Testis (tissue), 3 donors: ENCODE results near the gene FOXD2. TPM values are rescaled to one million over a fixed set of nuclear protein-coding genes. Genes with fewer than 3 reads are reported as not detected.

ENCODE experiments used
- DNase-seq: peaks from one replicate; pipeline ENCODE4 v3.0.0-alpha.2; 2019
- H3K27ac ChIP-seq, 2 donors: fragments of 200-600 bp; sonication (generic); one replicate each; pipeline ENCODE4 v1.5.1; 2019
- H3K27me3 ChIP-seq: fragments of 200-600 bp; sonication (generic); one replicate; pipeline ENCODE4 v1.5.1; 2019
- H3K36me3 ChIP-seq: fragments of 200-600 bp; sonication (generic); one replicate; pipeline ENCODE4 v1.5.1; 2017; ENCODE audit warnings: low read depth; ENCODE audit errors: missing control alignments
- H3K4me1 ChIP-seq: fragments of 200-600 bp; sonication (generic); one replicate; pipeline ENCODE4 v1.5.1; 2019
- H3K4me3 ChIP-seq, 2 donors: fragments of 200-600 bp; sonication (generic); one replicate each; pipeline ENCODE4 v1.5.1; 2017 to 2019
- H3K9me3 ChIP-seq: fragments of 200-600 bp; sonication (generic); one replicate; pipeline ENCODE4 v1.5.1; 2017
- CTCF ChIP-seq, 3 experiments: fragments of 450-650 bp in 2 of 3; fragments of 200-600 bp in 1 of 3; sonication (generic) in 1 of 3; IDR thresholded peaks; one replicate each; pipeline ENCODE4 v1.5.1; 2016 to 2019; ENCODE audit warnings: antibody characterized with exemption in 3 of 3, mild to moderate bottlenecking in 2 of 3, moderate library complexity in 1 of 3
- POLR2A ChIP-seq: fragments of 450-650 bp; IDR thresholded peaks from one replicate; pipeline ENCODE4 v1.6.1; 2017; ENCODE audit warnings: antibody characterized with exemption, mild to moderate bottlenecking, moderate library complexity
- WGBS, 2 donors: methylation state at CpG; one replicate each; pipeline ENCODE4 v1.1.5; 2018; 5-methylcytosine and 5-hydroxymethylcytosine counted together
- intact Hi-C: fragments of 100-400 bp; cut with DNase I; formaldehyde crosslinking; loops from one replicate; pipeline ENCODE4 v1.15.1; 2023; ENCODE audit warnings: low total_unique reads
- polyA plus RNA-seq: library from polyadenylated mRNA; stranded (reverse); fragments of 350-450 nt; fragmentation: Illumina TruSeq; extraction: RNeasy Lipid Tissue Mini Kit (QIAGEN cat#74804); gene quantifications from one replicate; pipeline ENCODE4 v1.2.3, GENCODE V29; 2014; ENCODE audit warnings: low read depth, low replicate concordance; ENCODE audit not compliant: insufficient read depth
- total RNA-seq, 2 donors: library from RNA; depleted of rRNA; stranded (reverse); fragments of >200 nt; gene quantifications; one replicate each; pipeline ENCODE4 v1.2.3, GENCODE V29; 2016

The FOXD2 gene
- total and polyA plus RNA-seq, 3 donors from 2014 or later: 0.26 to 1.3 (median 0.99) TPM

GRCh38 chr1:47407481-47407880 lies 30.4 kb upstream of the FOXD2 start:
- Histone ChIP-seq H3K4me1 (no peaks in the 10 kb centered on the region), H3K27ac (no peak overlapping the region), H3K36me3 (no peaks in the 10 kb centered on the region), H3K27me3 (no peaks in the 10 kb centered on the region), H3K9me3 (no peaks in the 10 kb centered on the region), H3K4me3 (no peak overlapping the region)
- 84 to 90% methylated on average over 3 of the region's 3 CpGs for WGBS, 2 donors
- intact Hi-C loops: no loop called here
- TF ChIP-seq POLR2A (no peak), CTCF (IDR thresholded peaks at IDR 0.05) (no peak)
- no peak for DNase-seq

- H3K27ac ChIP-seq: no peak overlapping the region
- H3K36me3 ChIP-seq: no peaks in the 10 kb centered on the region
- TF ChIP-seq CTCF (IDR thresholded peaks at IDR 0.05) (no peak), POLR2A (no peak)
- no peaks in the 10 kb centered on the region for H3K9me3 ChIP-seq
- no peak overlapping the region for H3K4me3 ChIP-seq
- intact Hi-C loops: loop anchor here (10.0 kb wide), 1 partner anchor 225 kb away; no protein-coding TSS in a partner anchor
- no peaks in the 10 kb centered on the region for H3K27me3 ChIP-seq
- no peaks in the 10 kb centered on the region for H3K4me1 ChIP-seq
- WGBS, 2 donors: 75 to 85% methylated on average over 10 to 12 of the region's 12 CpGs
- no peak for DNase-seq
These were observed 28.4 kb upstream of the FOXD2 start for GRCh38 chr1:47409311-47410067.

GRCh38 chr1:47410068-47410455 lies 27.8 kb upstream of the FOXD2 start:
- no peak for DNase-seq
- Histone ChIP-seq H3K27me3 (no peaks in the 10 kb centered on the region), H3K4me3 (no peak overlapping the region), H3K4me1 (no peaks in the 10 kb centered on the region), H3K36me3 (no peaks in the 10 kb centered on the region), H3K27ac (no peak overlapping the region), H3K9me3 (no peaks in the 10 kb centered on the region)
- no peak for TF ChIP-seq POLR2A
- no peak for TF ChIP-seq CTCF (IDR thresholded peaks at IDR 0.05)
- intact Hi-C loops: loop anchor here (10.0 kb wide), 1 partner anchor 225 kb away; no protein-coding TSS in a partner anchor
- WGBS, 2 donors: 75 to 77% methylated on average over 3 of the region's 3 CpGs

- intact Hi-C loops: loop anchor here (10.0 kb wide), 1 partner anchor 227 kb away; no protein-coding TSS in a partner anchor
- Histone ChIP-seq H3K4me1 (no peaks in the 10 kb centered on the region), H3K9me3 (no peaks in the 10 kb centered on the region), H3K36me3 (no peaks in the 10 kb centered on the region), H3K27me3 (no peaks in the 10 kb centered on the region), H3K4me3 (no peak overlapping the region), H3K27ac (no peak overlapping the region)
- DNase-seq: no peak
- WGBS, 2 donors: 73 to 100% methylated on average over 1 to 2 of the region's 2 CpGs
- TF ChIP-seq POLR2A (no peak), CTCF (IDR thresholded peaks at IDR 0.05) (no peak)
These were observed 26.4 kb upstream of the FOXD2 start for GRCh38 chr1:47411436-47411835.

GRCh38 chr1:47412437-47412836 lies 25.4 kb upstream of the FOXD2 start:
- Histone ChIP-seq H3K27ac (no peak overlapping the region), H3K4me3 (no peak overlapping the region), H3K36me3 (no peaks in the 10 kb centered on the region), H3K27me3 (no peaks in the 10 kb centered on the region), H3K9me3 (no peaks in the 10 kb centered on the region), H3K4me1 (no peaks in the 10 kb centered on the region)
- DNase-seq: no peak
- 89 to 94% methylated on average over 7 to 13 of the region's 14 CpGs for WGBS, 2 donors
- intact Hi-C loops: loop anchor here (10.0 kb wide), 1 partner anchor 228 kb away; no protein-coding TSS in a partner anchor
- no peak for TF ChIP-seq CTCF (IDR thresholded peaks at IDR 0.05)
- TF ChIP-seq POLR2A: no peak
